HG02763 (cell line): ENCODE data around the gene SYNCRIP.
"Not testable (repeated sequence)": the region's sequence is repeated elsewhere in the genome, so short reads cannot be mapped to it uniquely, and the experiment has no call there.

ENCODE experiments used
- ATAC-seq: cut with Tn5 transposase; IDR thresholded peaks from one replicate; pipeline ENCODE4 v1.9.1; 2021; ENCODE audit warnings: mild to moderate bottlenecking, moderate library complexity; ENCODE audit not compliant: unreplicated experiment

SYNCRIP gene

GRCh38 chr6:85670573-85670972 is 27.9 kb upstream of the SYNCRIP start:
- ATAC-seq = no peak

- peak; percentile 95 for ATAC-seq
Measured at GRCh38 chr6:85669735-85670194, 27.1 kb upstream of the SYNCRIP start.

GRCh38 chr6:85662251-85662650 is 19.6 kb upstream of the SYNCRIP start:
- no peak for ATAC-seq

- no peak for ATAC-seq
Measured at GRCh38 chr6:85660181-85660611, 17.5 kb upstream of the SYNCRIP start.

- no peak for ATAC-seq
Measured at GRCh38 chr6:85650606-85651005, 7.9 kb upstream of the SYNCRIP start.

GRCh38 chr6:85644279-85644762 is 1.6 kb upstream of the SYNCRIP start:
- ATAC-seq = no peak

- peak; percentile 44 for ATAC-seq
Measured at GRCh38 chr6:85643537-85644278, 1.0 kb upstream of the SYNCRIP start.

GRCh38 chr6:85641897-85642773 is 551 bp downstream of the SYNCRIP start:
- ATAC-seq = no peak

- ATAC-seq = no peak
Measured at GRCh38 chr6:85641522-85641896, 1.2 kb downstream of the SYNCRIP start.

GRCh38 chr6:85640821-85641220 is 1.9 kb downstream of the SYNCRIP start:
- ATAC-seq = no peak

- ATAC-seq = no peak
Measured at GRCh38 chr6:85637579-85637978, 5.1 kb downstream of the SYNCRIP start.

- no peak for ATAC-seq
Measured at GRCh38 chr6:85632164-85632942, 10.3 kb downstream of the SYNCRIP start.

- ATAC-seq = not testable (repeated sequence)
Measured at GRCh38 chr6:85631117-85631516, 11.6 kb downstream of the SYNCRIP start.

- ATAC-seq = no peak
Measured at GRCh38 chr6:85628353-85628752, 14.3 kb downstream of the SYNCRIP start.

- ATAC-seq = no peak
Measured at GRCh38 chr6:85620308-85620707, 22.4 kb downstream of the SYNCRIP start.

GRCh38 chr6:85614780-85615179 is 27.9 kb downstream of the SYNCRIP start:
- ATAC-seq = no peak

- no peak for ATAC-seq
Measured at GRCh38 chr6:85612690-85613474, 29.8 kb downstream of the SYNCRIP start.

GRCh38 chr6:85610182-85610895 is 32.3 kb downstream of the SYNCRIP start:
- ATAC-seq = no peak

- no peak for ATAC-seq
Measured at GRCh38 chr6:85602100-85602499, 40.6 kb downstream of the SYNCRIP start.
